ENCODE data around the gene RELB.
"Not testable (repeated sequence)": the region's sequence is repeated elsewhere in the genome, so short reads cannot be mapped to it uniquely, and the experiment has no call there.

RELB gene
- 12.0 to 140 (median 34.1) reads per million in 18 experiments for total RNA-seq

GRCh38 chr19:45001087-45001739 is at the start of gene RELB:
TSS of gene RELB (plus strand) at chr19:45001464. CDS start at chr19:45001580, 116 bp downstream.
- peak; percentile 94 to 95 for DNase-seq

GRCh38 chr19:44954278-44954648 is 47.0 kb upstream of the RELB start:
- no peak for DNase-seq

- DNase-seq: peak; percentile 96 to 99
Observed at GRCh38 chr19:44954649-44955504, 46.4 kb upstream of the RELB start, which contains the start of gene CLPTM1. TSS of gene CLPTM1 (plus strand) at chr19:44955380. CDS start at chr19:44955396, 16 bp downstream.

GRCh38 chr19:44955505-44956439 is 45.5 kb upstream of the RELB start:
- no peak for DNase-seq

- DNase-seq: no peak
Observed at GRCh38 chr19:44957526-44957925, 43.7 kb upstream of the RELB start.

GRCh38 chr19:44958090-44958489 is 43.2 kb upstream of the RELB start:
- no peak for DNase-seq

GRCh38 chr19:44959691-44960090 is 41.6 kb upstream of the RELB start:
- DNase-seq: no peak

GRCh38 chr19:44960906-44961728 is 40.1 kb upstream of the RELB start:
- no peak for DNase-seq

GRCh38 chr19:44961821-44962220 is 39.4 kb upstream of the RELB start:
- DNase-seq: no peak

GRCh38 chr19:44968118-44968517 is 33.1 kb upstream of the RELB start:
- DNase-seq: no peak

GRCh38 chr19:44968670-44969069 is 32.6 kb upstream of the RELB start:
- no peak for DNase-seq

GRCh38 chr19:44969437-44969836 is 31.8 kb upstream of the RELB start:
- no peak for DNase-seq

GRCh38 chr19:44971451-44971850 is 29.8 kb upstream of the RELB start:
- not testable (repeated sequence) for DNase-seq

- DNase-seq: peak in 1 of 2 donors; percentile 17
Observed at GRCh38 chr19:44972802-44973201, 28.5 kb upstream of the RELB start.

- DNase-seq: no peak
Observed at GRCh38 chr19:44973982-44974735, 27.1 kb upstream of the RELB start.

GRCh38 chr19:44974857-44975256 is 26.4 kb upstream of the RELB start:
- no peak for DNase-seq

GRCh38 chr19:44975444-44975843 is 25.8 kb upstream of the RELB start:
- no peak for DNase-seq

- DNase-seq: no peak
Observed at GRCh38 chr19:44984005-44984404, 17.3 kb upstream of the RELB start.

- no peak for DNase-seq
Observed at GRCh38 chr19:44985445-44985844, 15.8 kb upstream of the RELB start.

- no peak for DNase-seq
Observed at GRCh38 chr19:44986389-44986788, 14.9 kb upstream of the RELB start.

- no peak for DNase-seq
Observed at GRCh38 chr19:44987148-44987675, 14.1 kb upstream of the RELB start.
